Stimulated activated CD4-positive, alpha-beta T cell treated with anti-CD3 and anti-CD28 coated beads, Interleukin-2, amount 100 ng/mL, for 48 hours (primary cell): ENCODE measurements around the gene RAB3C.

Experiments
- DNase-seq, 2 donors: peaks; one replicate each; pipeline ENCODE4 v3.0.0-alpha.2; 2020

Gene RAB3C

DNA sequence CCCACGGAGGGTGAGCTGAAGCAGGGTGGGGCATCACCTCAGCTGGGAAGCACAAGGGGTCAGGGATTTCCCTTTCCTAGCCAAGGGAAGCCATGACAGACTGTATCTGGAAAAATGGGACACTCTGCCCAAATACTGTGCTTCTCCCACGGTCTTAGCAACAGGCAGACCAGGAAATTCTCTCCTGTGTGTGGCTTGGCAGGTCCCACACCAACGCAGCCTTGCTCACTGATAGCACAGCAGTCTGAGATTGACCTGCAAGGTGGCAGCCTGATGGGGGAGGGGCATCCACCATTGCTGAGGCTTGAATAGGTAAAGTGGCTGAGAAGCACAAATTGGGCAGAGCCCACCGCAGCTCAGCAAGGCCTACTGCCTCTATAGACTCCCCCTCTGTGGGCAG, 23.2 kb downstream of the RAB3C start:
- no peak for DNase-seq

DNA sequence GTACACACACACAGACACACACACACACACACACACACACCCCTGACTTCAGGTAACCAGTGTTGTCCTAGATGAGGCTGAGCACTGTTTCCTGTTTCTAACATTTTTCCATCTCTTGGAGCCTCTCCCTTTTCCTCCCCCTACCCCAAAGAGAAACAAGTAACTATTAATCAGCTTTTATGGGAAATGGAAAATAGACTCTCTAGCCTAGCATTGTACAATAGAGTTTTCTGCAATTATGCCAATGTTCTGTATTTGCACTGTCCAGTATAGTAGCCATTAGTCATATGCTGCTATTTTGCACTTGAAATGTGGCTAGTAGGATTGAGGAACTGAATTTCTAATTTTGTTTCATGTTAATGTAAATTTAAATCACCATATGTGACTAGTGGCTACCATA, 33.1 kb downstream of the RAB3C start:
- DNase-seq, result no peak

- no peak for DNase-seq
These were observed 34.4 kb downstream of the RAB3C start for GRCh38 chr5:58617241-58617640.

- no peak for DNase-seq
These were observed 37.5 kb downstream of the RAB3C start for GRCh38 chr5:58620336-58620735.

- no peak for DNase-seq
These were observed 40.3 kb downstream of the RAB3C start for GRCh38 chr5:58622936-58623871.

- no peak for DNase-seq
These were observed 45.8 kb downstream of the RAB3C start for GRCh38 chr5:58628626-58629025.

- no peak for DNase-seq
These were observed 46.6 kb downstream of the RAB3C start for GRCh38 chr5:58629271-58630159.

GRCh38 chr5:58631895-58632294, 49.0 kb downstream of the RAB3C start:
- DNase-seq, result no peak

- DNase-seq, result no peak
These were observed 52.5 kb downstream of the RAB3C start for GRCh38 chr5:58635416-58635815.

GRCh38 chr5:58640011-58640410, 57.1 kb downstream of the RAB3C start:
- no peak for DNase-seq

DNA sequence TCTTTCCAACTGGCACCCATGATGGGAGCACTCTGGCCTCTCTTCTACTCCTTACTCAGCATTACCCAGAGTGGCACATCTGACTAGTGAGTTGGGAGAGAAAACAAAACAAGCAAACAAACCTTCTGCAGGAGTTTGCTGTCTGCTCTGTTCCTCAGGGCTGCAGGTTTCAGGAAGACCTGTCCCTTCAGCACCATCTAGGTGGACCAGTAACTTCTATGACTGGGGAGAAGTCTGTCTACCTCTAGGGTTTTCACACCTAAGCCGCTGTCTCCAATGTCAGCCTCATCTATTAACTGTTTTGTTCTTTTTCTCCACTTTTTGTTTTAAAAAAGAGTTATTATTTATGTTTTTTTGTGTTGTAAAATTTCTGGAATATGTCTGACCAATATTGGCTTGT, 58.7 kb downstream of the RAB3C start:
- no peak for DNase-seq

DNA sequence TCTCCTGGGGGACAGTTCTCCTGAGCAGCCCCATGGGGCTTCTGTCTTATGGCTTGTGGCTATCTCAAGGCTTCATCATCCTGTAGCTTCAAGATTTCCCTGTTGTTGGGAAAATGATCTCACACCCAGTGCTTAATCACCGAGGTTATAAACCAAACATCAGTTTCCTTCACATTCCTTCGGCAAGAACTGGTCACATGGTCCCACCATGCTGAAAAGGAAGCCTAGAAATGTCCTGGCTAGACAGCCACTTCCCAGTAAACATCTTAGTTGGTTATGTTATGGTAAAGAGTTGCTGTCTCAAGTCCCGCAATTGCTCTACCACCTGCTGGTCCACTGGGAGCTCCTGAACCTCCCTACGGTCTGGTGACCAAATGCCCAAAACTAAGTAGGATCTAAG, 66.0 kb downstream of the RAB3C start:
- no peak for DNase-seq

- DNase-seq, result no peak
These were observed 66.8 kb downstream of the RAB3C start for GRCh38 chr5:58649716-58650115.

DNA sequence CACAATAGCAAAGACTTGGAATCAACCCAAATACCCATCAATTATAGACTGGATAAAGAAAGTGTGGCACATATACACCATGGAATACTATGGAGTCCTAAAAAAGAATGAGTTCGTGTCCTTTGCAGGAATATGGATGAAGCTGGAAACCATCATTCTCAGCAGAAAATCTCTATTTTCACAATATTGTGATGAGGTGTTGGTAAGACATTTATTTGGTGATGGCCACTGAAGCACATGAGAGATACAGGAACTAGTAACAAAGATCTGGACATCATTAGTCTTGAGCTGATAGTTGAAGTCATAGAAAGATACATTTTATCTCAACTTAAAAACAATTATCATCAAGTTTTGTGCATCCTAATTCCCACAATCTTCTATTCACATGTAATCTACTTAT, 70.6 kb downstream of the RAB3C start:
- no peak for DNase-seq

DNA sequence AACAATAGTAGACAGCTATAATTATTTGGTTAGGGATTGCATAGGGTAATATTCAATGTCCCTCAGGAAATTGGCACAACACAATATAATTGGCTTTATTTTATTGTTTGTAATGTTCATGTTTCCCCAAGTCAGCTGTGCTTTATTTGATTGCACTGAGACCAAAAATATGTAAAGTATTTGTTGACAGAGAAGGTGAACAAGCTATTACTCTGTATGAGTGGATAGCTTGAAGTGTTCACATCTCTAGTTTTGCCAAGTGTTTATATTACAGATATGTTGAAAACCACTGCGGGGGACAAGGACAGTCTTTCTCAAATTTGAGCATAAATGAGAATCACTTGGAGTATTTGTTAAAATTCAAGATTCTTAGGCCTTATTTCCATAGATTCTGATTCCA, 83.3 kb downstream of the RAB3C start:
- no peak for DNase-seq

DNA sequence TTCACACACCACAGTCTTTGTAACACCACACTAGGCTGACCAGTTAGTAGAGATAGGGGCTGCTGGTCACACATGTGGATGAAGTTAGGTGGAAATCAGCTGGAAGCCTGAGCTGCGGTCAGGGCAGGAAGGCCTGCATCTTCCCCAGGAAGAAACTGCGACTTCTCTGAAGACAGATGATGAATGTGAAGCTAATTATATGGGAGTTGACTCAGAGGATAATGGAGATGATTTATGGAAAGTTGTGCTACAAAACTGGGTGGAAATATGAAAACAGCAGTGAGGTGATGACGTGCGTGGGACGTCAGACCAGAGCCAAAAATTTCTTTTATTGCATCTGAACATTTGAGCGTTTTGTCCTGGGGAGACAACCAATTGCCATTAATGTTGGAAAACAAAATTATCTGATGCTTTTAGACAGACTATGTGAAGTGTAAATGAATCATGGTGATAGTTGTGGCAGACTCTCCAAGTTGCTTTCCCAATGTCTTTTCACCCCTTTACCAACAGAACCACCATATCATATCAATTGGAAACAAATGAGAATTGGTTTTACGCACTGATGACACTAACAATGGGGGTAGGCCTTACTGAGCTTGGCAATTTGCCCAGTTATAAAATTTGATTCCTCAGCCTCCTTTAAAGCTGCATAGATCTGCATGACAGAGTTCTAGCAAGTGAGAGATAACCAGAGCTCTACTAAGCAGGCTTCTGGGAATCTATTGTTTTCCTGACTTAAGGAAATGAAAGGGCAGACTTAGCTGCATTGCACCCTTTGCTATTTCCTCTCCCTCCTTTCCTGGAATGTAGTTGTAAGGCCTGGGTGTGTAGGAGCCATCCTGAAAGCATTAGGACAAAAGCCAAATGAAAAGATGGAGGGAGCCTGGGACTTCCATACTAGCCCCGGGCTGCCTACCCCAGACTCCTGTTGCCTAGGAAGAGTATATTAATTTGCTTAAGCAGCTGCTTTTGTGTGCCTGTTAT, 84.0 kb downstream of the RAB3C start:
- DNase-seq, result no peak

DNA sequence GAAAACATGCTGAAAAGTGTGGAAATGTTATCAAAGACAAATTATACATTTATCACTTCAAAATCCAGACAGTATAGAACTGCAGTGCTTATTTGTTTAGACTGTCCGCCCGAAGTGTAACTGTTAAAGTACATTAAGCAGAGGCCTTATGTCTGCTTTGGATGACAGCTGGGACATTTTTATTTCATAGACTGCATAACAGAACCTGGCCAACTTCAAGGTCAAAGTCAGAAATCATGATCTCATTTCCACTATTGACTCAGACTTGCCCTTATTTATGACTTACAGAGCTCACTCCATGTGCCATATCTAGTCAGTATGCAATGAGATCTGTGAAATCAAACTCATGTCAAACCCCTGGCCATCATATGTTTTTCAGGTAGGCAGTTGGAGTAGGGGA, 87.7 kb downstream of the RAB3C start:
- no peak for DNase-seq

DNA sequence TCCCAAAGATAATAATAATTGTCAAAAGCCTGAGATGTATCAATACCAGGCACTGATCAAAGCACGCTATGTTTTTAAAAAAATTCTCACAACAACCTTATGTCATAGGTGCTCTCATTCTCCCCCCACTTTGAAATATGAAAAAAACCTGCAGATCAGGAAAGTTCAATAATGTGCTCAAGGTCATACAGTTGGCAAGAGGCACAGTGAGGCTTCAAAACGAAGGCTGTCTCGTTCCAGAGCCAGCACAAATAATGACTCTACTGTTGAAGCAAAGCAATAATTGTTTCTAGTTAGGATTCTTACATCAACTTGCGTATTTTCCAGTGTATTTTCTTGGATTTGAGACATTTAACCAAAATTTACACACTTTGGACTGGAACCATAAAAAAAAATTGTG, 88.3 kb downstream of the RAB3C start:
- DNase-seq, result no peak

GRCh38 chr5:58672521-58672920, 89.6 kb downstream of the RAB3C start:
- DNase-seq, result no peak

GRCh38 chr5:58674070-58674469, 91.2 kb downstream of the RAB3C start:
- no peak for DNase-seq

DNA sequence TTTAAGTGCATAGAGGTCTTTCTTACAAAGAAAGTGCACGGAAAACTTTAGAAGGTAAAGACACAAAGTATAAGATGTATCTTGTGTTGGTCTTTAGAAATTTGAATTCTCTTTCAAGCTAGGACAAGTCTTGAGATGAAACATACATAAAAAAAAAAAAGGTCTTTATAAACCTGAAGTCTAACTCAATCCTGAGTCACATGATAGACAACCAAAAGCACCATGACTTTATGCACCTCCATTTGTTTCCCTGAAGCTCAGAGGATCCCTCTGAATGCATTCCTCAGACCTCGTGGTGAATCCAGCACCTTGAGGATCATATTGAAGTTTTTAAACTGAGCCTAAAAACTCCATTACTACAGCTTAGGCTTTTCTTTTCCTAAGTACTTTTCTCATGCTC, 91.8 kb downstream of the RAB3C start:
- no peak for DNase-seq

DNA sequence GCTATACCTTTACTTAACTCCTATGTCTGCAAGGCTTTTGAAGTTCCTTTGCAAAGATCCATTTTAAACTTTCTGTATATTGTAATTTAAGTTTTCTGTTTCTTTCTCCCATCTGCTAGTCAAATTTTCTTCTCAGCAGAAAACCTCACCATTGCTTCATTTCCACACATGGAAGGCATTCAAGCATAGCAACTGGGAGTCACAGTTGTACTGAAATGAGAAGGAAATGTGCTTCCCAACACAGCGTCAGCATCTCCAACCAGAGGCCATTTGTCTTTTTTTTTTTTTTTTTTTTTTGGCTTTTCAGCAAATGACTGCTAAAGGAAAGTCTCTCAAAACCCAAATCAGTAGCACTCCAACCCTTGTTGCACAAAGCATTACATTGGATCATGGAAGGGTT, 92.5 kb downstream of the RAB3C start:
- no peak for DNase-seq

GRCh38 chr5:58677650-58678049, 94.8 kb downstream of the RAB3C start:
- DNase-seq, result no peak
